Renal pelvis (tissue), 4 donors: ENCODE results near the gene GNB1L. TPM values are rescaled to one million over a fixed set of nuclear protein-coding genes. Genes with fewer than 3 reads are reported as not detected.

Experiments
- DNase-seq: peaks from one replicate; pipeline ENCODE4 v3.0.0-alpha.2; 2013
- polyA plus RNA-seq, 3 donors: library from polyadenylated mRNA; unstranded; fragments of 120-200 nt; gene quantifications; one replicate each; pipeline ENCODE4 v1.2.1, GENCODE V29; 2013; ENCODE audit not compliant: insufficient read length in 3 of 3

Gene GNB1L
- polyA plus RNA-seq, 3 donors, result 5.6 to 8.3 (median 7.2) TPM

- DNase-seq, result no peak
These were observed 12.9 kb upstream of the GNB1L start for GRCh38 chr22:19867617-19868016.

- DNase-seq, result no peak
These were observed 12.0 kb upstream of the GNB1L start for GRCh38 chr22:19866665-19867009.

GRCh38 chr22:19865141-19865829 is 10.6 kb upstream of the GNB1L start:
- DNase-seq, result no peak

- no peak for DNase-seq
These were observed 9.9 kb upstream of the GNB1L start for GRCh38 chr22:19864538-19865106.

GRCh38 chr22:19863571-19863970 is 8.9 kb upstream of the GNB1L start:
- no peak for DNase-seq

- no peak for DNase-seq
These were observed 8.1 kb upstream of the GNB1L start for GRCh38 chr22:19862619-19863246.

GRCh38 chr22:19859861-19860510 is 5.3 kb upstream of the GNB1L start:
- DNase-seq, result no peak

- no peak for DNase-seq
These were observed 2.7 kb upstream of the GNB1L start for GRCh38 chr22:19857382-19857781.

GRCh38 chr22:19855504-19856409 is 1.1 kb upstream of the GNB1L start:
- peak; percentile 75 for DNase-seq

GRCh38 chr22:19853879-19854777 is 546 bp downstream of the GNB1L start:
- DNase-seq, result no peak

GRCh38 chr22:19853058-19853878 is 1.4 kb downstream of the GNB1L start:
- no peak for DNase-seq

- DNase-seq, result no peak
These were observed 2.4 kb downstream of the GNB1L start for GRCh38 chr22:19852177-19852781.

- no peak for DNase-seq
These were observed 3.1 kb downstream of the GNB1L start for GRCh38 chr22:19851291-19852176.

- DNase-seq, result no peak
These were observed 3.9 kb downstream of the GNB1L start for GRCh38 chr22:19850763-19851109.

GRCh38 chr22:19849835-19850762 is 4.6 kb downstream of the GNB1L start:
- DNase-seq, result peak; percentile 54

GRCh38 chr22:19848298-19849224 is 6.1 kb downstream of the GNB1L start:
- no peak for DNase-seq
